ENCODE results near the gene SLC50A1. TPM values are rescaled to one million over a fixed set of nuclear protein-coding genes. Genes with fewer than 3 reads are reported as not detected.

The SLC50A1 gene
- total and polyA plus RNA-seq, 9 of the 15 experiments (the other 6 are each of a cell fraction or from before 2014, with no cell fraction given), result 46.5 to 132 (median 91.9) TPM

DNA sequence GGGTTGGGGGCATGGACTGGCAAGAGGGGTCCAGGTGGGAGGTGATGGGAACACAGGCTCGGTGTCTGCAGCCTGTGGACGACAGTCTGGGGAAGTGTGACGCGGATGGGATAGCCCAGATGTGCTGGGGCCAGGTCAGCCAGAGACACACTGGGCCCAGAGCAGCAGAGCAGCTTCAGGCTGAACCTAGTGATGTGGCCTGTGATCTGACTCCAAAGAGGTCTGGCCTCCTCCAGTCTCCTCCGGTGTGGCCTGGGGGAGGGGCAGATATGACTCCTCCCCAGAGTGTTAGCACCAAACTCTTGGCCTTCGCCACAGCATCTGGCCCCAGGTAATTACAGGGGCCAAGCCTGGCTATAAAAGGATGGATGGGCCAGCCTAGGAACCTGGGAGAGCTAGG, 43.5 kb upstream of the SLC50A1 start (continued):
- TF ChIP-seq, protein P1, sequence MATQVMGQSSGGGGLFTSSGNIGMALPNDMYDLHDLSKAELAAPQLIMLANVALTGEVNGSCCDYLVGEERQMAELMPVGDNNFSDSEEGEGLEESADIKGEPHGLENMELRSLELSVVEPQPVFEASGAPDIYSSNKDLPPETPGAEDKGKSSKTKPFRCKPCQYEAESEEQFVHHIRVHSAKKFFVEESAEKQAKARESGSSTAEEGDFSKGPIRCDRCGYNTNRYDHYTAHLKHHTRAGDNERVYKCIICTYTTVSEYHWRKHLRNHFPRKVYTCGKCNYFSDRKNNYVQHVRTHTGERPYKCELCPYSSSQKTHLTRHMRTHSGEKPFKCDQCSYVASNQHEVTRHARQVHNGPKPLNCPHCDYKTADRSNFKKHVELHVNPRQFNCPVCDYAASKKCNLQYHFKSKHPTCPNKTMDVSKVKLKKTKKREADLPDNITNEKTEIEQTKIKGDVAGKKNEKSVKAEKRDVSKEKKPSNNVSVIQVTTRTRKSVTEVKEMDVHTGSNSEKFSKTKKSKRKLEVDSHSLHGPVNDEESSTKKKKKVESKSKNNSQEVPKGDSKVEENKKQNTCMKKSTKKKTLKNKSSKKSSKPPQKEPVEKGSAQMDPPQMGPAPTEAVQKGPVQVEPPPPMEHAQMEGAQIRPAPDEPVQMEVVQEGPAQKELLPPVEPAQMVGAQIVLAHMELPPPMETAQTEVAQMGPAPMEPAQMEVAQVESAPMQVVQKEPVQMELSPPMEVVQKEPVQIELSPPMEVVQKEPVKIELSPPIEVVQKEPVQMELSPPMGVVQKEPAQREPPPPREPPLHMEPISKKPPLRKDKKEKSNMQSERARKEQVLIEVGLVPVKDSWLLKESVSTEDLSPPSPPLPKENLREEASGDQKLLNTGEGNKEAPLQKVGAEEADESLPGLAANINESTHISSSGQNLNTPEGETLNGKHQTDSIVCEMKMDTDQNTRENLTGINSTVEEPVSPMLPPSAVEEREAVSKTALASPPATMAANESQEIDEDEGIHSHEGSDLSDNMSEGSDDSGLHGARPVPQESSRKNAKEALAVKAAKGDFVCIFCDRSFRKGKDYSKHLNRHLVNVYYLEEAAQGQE (IDR thresholded peaks at IDR 0.05; ENCODE audit: borderline replicate concordance), result peak; percentile 54
- TF ChIP-seq, protein P1 (CRISPR knock-in tag; IDR thresholded peaks at IDR 0.05; ENCODE audit: low read depth), result no peak
- TF ChIP-seq KDM2B (CRISPR knock-in tag; IDR thresholded peaks at IDR 0.05) (no peak), POLR2B (IDR thresholded peaks at IDR 0.05; ENCODE audit: low read depth, partially characterized antibody) (no peak)
- TF ChIP-seq, protein P2, sequence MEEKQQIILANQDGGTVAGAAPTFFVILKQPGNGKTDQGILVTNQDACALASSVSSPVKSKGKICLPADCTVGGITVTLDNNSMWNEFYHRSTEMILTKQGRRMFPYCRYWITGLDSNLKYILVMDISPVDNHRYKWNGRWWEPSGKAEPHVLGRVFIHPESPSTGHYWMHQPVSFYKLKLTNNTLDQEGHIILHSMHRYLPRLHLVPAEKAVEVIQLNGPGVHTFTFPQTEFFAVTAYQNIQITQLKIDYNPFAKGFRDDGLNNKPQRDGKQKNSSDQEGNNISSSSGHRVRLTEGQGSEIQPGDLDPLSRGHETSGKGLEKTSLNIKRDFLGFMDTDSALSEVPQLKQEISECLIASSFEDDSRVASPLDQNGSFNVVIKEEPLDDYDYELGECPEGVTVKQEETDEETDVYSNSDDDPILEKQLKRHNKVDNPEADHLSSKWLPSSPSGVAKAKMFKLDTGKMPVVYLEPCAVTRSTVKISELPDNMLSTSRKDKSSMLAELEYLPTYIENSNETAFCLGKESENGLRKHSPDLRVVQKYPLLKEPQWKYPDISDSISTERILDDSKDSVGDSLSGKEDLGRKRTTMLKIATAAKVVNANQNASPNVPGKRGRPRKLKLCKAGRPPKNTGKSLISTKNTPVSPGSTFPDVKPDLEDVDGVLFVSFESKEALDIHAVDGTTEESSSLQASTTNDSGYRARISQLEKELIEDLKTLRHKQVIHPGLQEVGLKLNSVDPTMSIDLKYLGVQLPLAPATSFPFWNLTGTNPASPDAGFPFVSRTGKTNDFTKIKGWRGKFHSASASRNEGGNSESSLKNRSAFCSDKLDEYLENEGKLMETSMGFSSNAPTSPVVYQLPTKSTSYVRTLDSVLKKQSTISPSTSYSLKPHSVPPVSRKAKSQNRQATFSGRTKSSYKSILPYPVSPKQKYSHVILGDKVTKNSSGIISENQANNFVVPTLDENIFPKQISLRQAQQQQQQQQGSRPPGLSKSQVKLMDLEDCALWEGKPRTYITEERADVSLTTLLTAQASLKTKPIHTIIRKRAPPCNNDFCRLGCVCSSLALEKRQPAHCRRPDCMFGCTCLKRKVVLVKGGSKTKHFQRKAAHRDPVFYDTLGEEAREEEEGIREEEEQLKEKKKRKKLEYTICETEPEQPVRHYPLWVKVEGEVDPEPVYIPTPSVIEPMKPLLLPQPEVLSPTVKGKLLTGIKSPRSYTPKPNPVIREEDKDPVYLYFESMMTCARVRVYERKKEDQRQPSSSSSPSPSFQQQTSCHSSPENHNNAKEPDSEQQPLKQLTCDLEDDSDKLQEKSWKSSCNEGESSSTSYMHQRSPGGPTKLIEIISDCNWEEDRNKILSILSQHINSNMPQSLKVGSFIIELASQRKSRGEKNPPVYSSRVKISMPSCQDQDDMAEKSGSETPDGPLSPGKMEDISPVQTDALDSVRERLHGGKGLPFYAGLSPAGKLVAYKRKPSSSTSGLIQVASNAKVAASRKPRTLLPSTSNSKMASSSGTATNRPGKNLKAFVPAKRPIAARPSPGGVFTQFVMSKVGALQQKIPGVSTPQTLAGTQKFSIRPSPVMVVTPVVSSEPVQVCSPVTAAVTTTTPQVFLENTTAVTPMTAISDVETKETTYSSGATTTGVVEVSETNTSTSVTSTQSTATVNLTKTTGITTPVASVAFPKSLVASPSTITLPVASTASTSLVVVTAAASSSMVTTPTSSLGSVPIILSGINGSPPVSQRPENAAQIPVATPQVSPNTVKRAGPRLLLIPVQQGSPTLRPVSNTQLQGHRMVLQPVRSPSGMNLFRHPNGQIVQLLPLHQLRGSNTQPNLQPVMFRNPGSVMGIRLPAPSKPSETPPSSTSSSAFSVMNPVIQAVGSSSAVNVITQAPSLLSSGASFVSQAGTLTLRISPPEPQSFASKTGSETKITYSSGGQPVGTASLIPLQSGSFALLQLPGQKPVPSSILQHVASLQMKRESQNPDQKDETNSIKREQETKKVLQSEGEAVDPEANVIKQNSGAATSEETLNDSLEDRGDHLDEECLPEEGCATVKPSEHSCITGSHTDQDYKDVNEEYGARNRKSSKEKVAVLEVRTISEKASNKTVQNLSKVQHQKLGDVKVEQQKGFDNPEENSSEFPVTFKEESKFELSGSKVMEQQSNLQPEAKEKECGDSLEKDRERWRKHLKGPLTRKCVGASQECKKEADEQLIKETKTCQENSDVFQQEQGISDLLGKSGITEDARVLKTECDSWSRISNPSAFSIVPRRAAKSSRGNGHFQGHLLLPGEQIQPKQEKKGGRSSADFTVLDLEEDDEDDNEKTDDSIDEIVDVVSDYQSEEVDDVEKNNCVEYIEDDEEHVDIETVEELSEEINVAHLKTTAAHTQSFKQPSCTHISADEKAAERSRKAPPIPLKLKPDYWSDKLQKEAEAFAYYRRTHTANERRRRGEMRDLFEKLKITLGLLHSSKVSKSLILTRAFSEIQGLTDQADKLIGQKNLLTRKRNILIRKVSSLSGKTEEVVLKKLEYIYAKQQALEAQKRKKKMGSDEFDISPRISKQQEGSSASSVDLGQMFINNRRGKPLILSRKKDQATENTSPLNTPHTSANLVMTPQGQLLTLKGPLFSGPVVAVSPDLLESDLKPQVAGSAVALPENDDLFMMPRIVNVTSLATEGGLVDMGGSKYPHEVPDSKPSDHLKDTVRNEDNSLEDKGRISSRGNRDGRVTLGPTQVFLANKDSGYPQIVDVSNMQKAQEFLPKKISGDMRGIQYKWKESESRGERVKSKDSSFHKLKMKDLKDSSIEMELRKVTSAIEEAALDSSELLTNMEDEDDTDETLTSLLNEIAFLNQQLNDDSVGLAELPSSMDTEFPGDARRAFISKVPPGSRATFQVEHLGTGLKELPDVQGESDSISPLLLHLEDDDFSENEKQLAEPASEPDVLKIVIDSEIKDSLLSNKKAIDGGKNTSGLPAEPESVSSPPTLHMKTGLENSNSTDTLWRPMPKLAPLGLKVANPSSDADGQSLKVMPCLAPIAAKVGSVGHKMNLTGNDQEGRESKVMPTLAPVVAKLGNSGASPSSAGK (IDR thresholded peaks at IDR 0.05), result no peak

All from K562 (cell line).